DND-41 (cell line): ENCODE results near the gene MNS1.

Experiments
- ATAC-seq: fragments of 200-7000 bp; cut with Tn5 transposase; 3 replicates; pipeline ENCODE4 v1.9.1; 2021; ENCODE audit warnings: low read depth; ENCODE audit not compliant: insufficient read depth
- DNase-seq: peaks from one replicate; pipeline ENCODE4 v3.0.0-alpha.2; 2020
- H2AFZ ChIP-seq: 2 replicates; pipeline ENCODE4 v1.6.0; 2012; ENCODE audit warnings: low read depth, low read length
- H3K27ac ChIP-seq: 2 replicates; pipeline ENCODE4 v1.5.1; 2012; ENCODE audit warnings: low read length, inconsistent platforms
- H3K27me3 ChIP-seq: fragments of 200-600 bp; sonication (generic); 2 replicates; pipeline ENCODE4 v1.6.0; 2012; ENCODE audit warnings: low read length, mild to moderate bottlenecking, inconsistent platforms; ENCODE audit not compliant: insufficient read depth, poor library complexity
- H3K36me3 ChIP-seq: 2 replicates; pipeline ENCODE4 v1.5.1; 2012; ENCODE audit warnings: low read length, inconsistent platforms; ENCODE audit not compliant: insufficient read depth
- H3K4me1 ChIP-seq: 2 replicates; pipeline ENCODE4 v1.5.1; 2012; ENCODE audit warnings: mild to moderate bottlenecking, low read length; ENCODE audit not compliant: insufficient read depth
- H3K4me2 ChIP-seq: 2 replicates; pipeline ENCODE4 v1.6.0; 2012; ENCODE audit warnings: mild to moderate bottlenecking, moderate library complexity, low read length, inconsistent platforms; ENCODE audit not compliant: insufficient read depth
- H3K4me3 ChIP-seq, 2 experiments: fragments of 200-600 bp in 1 of 2; shearing (Covaris generic) in 1 of 2; 2 replicates each; pipeline ENCODE4 v1.5.1; 2012 to 2016; ENCODE audit warnings: inconsistent platforms in 2 of 2, low read length in 2 of 2, mild to moderate bottlenecking in 2 of 2, low read depth in 1 of 2, moderate library complexity in 1 of 2
- H3K79me2 ChIP-seq: 2 replicates; pipeline ENCODE4 v1.6.0; 2012; ENCODE audit warnings: low read length, inconsistent platforms; ENCODE audit not compliant: insufficient read depth
- H3K9ac ChIP-seq: 2 replicates; pipeline ENCODE4 v1.6.0; 2012; ENCODE audit warnings: low read depth, mild to moderate bottlenecking, inconsistent platforms, low read length, moderate library complexity
- H3K9me3 ChIP-seq: 2 replicates; pipeline ENCODE4 v1.5.1; 2012; ENCODE audit warnings: low read length, moderate library complexity, mild to moderate bottlenecking, inconsistent platforms; ENCODE audit not compliant: insufficient read depth, severe bottlenecking
- H4K20me1 ChIP-seq: 2 replicates; pipeline ENCODE4 v1.6.0; 2012; ENCODE audit warnings: low read length; ENCODE audit not compliant: insufficient read depth
- CTCF ChIP-seq: IDR thresholded peaks from 2 replicates; pipeline ENCODE4 v1.5.1; 2012; ENCODE audit warnings: borderline replicate concordance, low read length, moderate library complexity, mild to moderate bottlenecking; ENCODE audit not compliant: poor library complexity, severe bottlenecking; ENCODE audit errors: extremely low read depth
- EZH2 ChIP-seq: IDR thresholded peaks from 3 replicates; pipeline ENCODE4 v1.6.1; 2012; ENCODE audit warnings: borderline replicate concordance, low read depth, mild to moderate bottlenecking, moderate library complexity, low read length, inconsistent platforms; ENCODE audit not compliant: severe bottlenecking

Gene MNS1

GRCh38 chr15:56456229-56456628 lies 8.7 kb downstream of the MNS1 start:
- H3K4me2 ChIP-seq: no peak overlapping the region
- no peak overlapping the region for H3K9ac ChIP-seq
- DNase-seq: no peak
- no peaks in the 10 kb centered on the region for H4K20me1 ChIP-seq
- no peak overlapping the region for H3K27ac ChIP-seq
- no peaks in the 10 kb centered on the region for H3K9me3 ChIP-seq
- no peak overlapping the region for H3K4me3 ChIP-seq
- no peaks in the 10 kb centered on the region for H3K27me3 ChIP-seq
- peaks cover 36% of the 10 kb centered on the region; the same call in 1 of the 2 replicates for H3K36me3 ChIP-seq
- peaks cover 8% of the 10 kb centered on the region; the same call in 1 of the 2 replicates for H3K79me2 ChIP-seq
- no peak for TF ChIP-seq CTCF
- TF ChIP-seq EZH2: no peak
- no peaks in the 10 kb centered on the region for H3K4me1 ChIP-seq
- no peak overlapping the region for H2AFZ ChIP-seq
- ATAC-seq: no peak

- no peaks in the 10 kb centered on the region for H3K9me3 ChIP-seq
- H3K9ac ChIP-seq: no peak overlapping the region
- no peak overlapping the region for H3K4me2 ChIP-seq
- no peak overlapping the region for H3K4me3 ChIP-seq
- no peaks in the 10 kb centered on the region for H3K4me1 ChIP-seq
- no peak for DNase-seq
- no peak overlapping the region for H3K27ac ChIP-seq
- H2AFZ ChIP-seq: no peak overlapping the region
- TF ChIP-seq EZH2 (no peak), CTCF (no peak)
- H3K79me2 ChIP-seq: no peaks in the 10 kb centered on the region
- H3K27me3 ChIP-seq: no peaks in the 10 kb centered on the region
- peaks cover 35% of the 10 kb centered on the region; the same call in 1 of the 2 replicates for H3K36me3 ChIP-seq
- H4K20me1 ChIP-seq: no peaks in the 10 kb centered on the region
- no peak for ATAC-seq
Observed at GRCh38 chr15:56454836-56455235, 10.1 kb downstream of the MNS1 start.

GRCh38 chr15:56445746-56446145 lies 19.2 kb downstream of the MNS1 start:
- Histone ChIP-seq H3K27me3 (no peaks in the 10 kb centered on the region), H3K36me3 (peaks cover 38% of the 10 kb centered on the region; the same call in 1 of the 2 replicates), H3K9ac (no peak overlapping the region), H3K4me3 (no peak overlapping the region), H3K4me2 (no peak overlapping the region), H3K79me2 (no peaks in the 10 kb centered on the region), H3K4me1 (no peaks in the 10 kb centered on the region), H3K27ac (no peak overlapping the region), H3K9me3 (no peaks in the 10 kb centered on the region), H2AFZ (no peak overlapping the region), H4K20me1 (no peaks in the 10 kb centered on the region)
- TF ChIP-seq EZH2 (no peak), CTCF (no peak)
- no peak for DNase-seq
- ATAC-seq: no peak

- no peak overlapping the region for H3K9ac ChIP-seq
- no peak for DNase-seq
- H3K4me3 ChIP-seq: no peak overlapping the region
- H3K9me3 ChIP-seq: no peaks in the 10 kb centered on the region
- H4K20me1 ChIP-seq: no peaks in the 10 kb centered on the region
- H3K79me2 ChIP-seq: no peaks in the 10 kb centered on the region
- no peaks in the 10 kb centered on the region for H3K27me3 ChIP-seq
- H3K36me3 ChIP-seq: peaks cover 45% of the 10 kb centered on the region; the same call in 1 of the 2 replicates
- no peak overlapping the region for H3K27ac ChIP-seq
- no peak for ATAC-seq
- H3K4me1 ChIP-seq: no peaks in the 10 kb centered on the region
- TF ChIP-seq CTCF (no peak), EZH2 (no peak)
- no peak overlapping the region for H2AFZ ChIP-seq
- H3K4me2 ChIP-seq: no peak overlapping the region
Observed at GRCh38 chr15:56442354-56442753, 22.6 kb downstream of the MNS1 start.
